GM10266 (cell line): ENCODE results near the gene KCTD7.
"Not testable (repeated sequence)": the region's sequence is repeated elsewhere in the genome, so short reads cannot be mapped to it uniquely, and the experiment has no call there.

Source experiments
- DNase-seq: peaks from one replicate; pipeline ENCODE4 v3.0.0; 2012; ENCODE audit errors: extremely low spot score
- CTCF ChIP-seq: IDR thresholded peaks from 2 replicates; pipeline ENCODE4 v1.5.1; 2012; ENCODE audit warnings: mild to moderate bottlenecking, low read depth; ENCODE audit not compliant: control insufficient read depth, insufficient read depth; ENCODE audit errors: missing control alignments

Gene KCTD7

GRCh38 chr7:66681491-66682349 lies 53.0 kb downstream of the KCTD7 start:
- TF ChIP-seq CTCF = no peak

DNA sequence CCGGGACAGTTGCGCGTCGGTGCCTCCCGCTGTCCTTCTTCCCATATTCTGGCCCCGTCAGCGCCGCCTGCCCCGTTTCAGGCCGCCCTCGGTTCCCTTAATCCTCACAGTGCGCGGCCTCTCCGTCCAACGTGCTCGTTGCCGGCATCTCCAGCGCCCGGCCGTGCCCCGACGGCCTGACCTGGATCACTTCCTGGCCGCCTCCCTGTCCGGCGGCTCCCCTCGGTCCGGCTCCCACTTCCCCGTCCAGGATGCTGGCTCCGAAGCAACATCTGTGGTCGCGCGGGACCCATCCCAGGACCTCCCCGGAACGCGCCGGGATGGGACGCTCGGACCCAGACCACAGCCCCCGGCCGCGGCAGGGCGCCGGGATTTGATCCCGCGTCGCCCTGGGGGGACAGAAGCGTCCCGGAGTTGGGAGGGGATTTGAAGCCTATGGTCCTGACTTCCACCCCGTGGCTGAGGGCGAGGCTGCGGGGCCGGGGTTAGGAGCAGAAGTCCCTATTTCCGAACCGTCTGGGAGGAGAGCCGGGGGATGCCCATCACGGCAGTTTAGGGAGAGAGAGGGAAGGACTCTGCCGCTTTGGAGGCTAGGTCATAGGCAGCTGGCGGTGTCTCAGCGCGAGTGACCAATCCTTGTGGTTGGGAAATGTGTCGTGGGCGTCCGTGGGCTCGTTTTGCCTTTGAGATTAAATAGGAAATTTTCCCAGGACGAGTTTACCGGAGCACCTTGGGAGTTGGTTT lies 53.8 kb downstream of the KCTD7 start:
- no peak for TF ChIP-seq CTCF
- no peak for DNase-seq

More at GRCh38 chr7:66681491-66682349, 53.0 kb downstream of the KCTD7 start:
- DNase-seq = peak; percentile 92

- DNase-seq = not testable (repeated sequence)
Measured at GRCh38 chr7:66683094-66683769, 54.6 kb downstream of the KCTD7 start.

DNA sequence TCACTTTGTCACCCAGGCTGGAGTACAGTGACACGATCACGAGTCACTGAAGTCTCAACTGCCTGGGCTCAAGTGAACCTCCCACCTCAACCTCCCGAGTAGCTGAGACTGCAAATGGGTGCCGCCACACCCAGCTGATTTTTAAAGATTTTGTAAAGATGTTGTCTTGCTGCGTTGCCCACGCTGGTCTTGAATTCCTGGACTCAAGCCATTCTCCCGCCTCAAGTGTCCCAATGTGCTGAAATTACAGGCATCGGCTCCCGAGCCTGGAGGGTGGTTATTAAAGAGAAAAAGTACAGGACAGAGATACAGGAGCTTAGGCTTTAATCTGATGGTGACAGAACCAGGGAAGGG lies 55.1 kb downstream of the KCTD7 start:
- DNase-seq = no peak
- TF ChIP-seq CTCF = no peak

DNA sequence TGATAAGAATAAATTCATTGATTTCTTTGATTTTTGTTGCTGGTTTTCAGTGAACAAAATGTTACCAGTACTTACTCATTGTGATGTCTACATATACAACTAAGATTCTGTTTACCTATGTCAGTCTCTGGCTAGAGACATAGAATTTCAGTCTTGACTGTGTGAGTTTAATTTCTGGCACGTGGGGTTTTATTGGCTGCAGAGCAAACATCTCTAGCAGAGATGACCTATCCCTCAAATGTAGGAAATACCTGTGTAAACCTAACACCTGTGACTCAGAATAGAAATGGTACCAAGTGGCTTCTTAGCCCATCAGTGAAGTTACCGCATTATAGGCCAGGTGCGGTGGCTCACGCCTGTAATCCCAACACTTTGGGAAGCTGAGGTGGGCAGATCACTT lies 57.0 kb downstream of the KCTD7 start:
- DNase-seq = not testable (repeated sequence)

GRCh38 chr7:66687186-66687585 lies 58.5 kb downstream of the KCTD7 start:
- DNase-seq = no peak
- TF ChIP-seq CTCF = no peak

DNA sequence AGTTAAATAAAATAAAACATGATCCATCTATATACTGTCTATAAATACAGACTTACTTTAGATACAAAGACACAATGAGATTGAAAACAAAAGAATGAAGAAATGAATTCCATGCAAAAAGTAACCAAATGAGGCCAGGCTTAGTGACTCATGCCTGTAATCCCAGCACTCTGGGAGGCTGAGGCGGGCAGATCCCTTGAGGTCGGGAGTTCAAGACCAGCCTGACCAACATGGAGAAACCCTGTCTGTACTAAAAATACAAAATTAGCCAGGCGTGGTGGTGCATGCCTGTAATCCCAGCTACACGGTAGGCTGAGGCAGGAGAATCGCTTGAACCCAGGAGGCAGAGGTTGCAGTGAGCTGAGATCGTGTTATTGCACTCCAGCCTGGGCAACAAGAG lies 59.0 kb downstream of the KCTD7 start:
- DNase-seq = not testable (repeated sequence)

DNA sequence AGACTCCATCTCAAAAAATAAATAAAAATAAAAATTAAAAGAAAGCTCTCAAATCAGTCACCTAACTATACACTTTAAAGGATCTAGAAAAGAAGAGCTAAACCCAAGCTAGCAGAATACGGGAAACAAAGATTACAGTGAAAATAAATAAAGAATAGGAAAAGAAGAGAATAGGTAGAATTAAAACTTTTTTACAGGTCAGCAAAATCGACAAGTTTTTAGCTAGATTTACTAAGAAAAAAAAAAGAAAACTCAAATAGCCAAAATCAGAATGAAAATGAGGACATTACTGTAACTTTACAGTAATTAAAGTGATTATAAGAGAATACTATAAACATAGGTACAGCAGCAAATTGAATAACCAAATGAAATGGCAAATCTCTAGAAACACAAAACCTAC lies 60.4 kb downstream of the KCTD7 start:
- TF ChIP-seq CTCF = no peak
- no peak for DNase-seq
